HFFc6 (cell line): ENCODE data around the gene C1QB. TPM values are rescaled to one million over a fixed set of nuclear protein-coding genes. Genes with fewer than 3 reads are reported as not detected.

ENCODE experiments used
- DNase-seq: peaks from one replicate; pipeline ENCODE4 v3.0.0-alpha.2; 2018
- H3K27ac Mint-ChIP-seq: 2 replicates; pipeline ENCODE4 v1.8.0; 2020; ENCODE audit warnings: mild to moderate bottlenecking, mixed read lengths
- H3K27me3 Mint-ChIP-seq: 2 replicates; pipeline ENCODE4 v1.8.0; 2021; ENCODE audit warnings: mild to moderate bottlenecking, moderate library complexity, mixed read lengths; ENCODE audit not compliant: insufficient read depth
- H3K36me3 Mint-ChIP-seq: 2 replicates; pipeline ENCODE4 v1.8.0; 2021; ENCODE audit warnings: low read depth, mixed read lengths
- H3K4me1 Mint-ChIP-seq: 2 replicates; pipeline ENCODE4 v1.8.0; 2020; ENCODE audit warnings: low read depth, mixed read lengths
- H3K4me3 Mint-ChIP-seq: 2 replicates; pipeline ENCODE4 v1.8.0; 2020; ENCODE audit warnings: mild to moderate bottlenecking, moderate library complexity, mixed read lengths
- H3K9me3 Mint-ChIP-seq: 2 replicates; pipeline ENCODE4 v1.8.0; 2020; ENCODE audit warnings: mild to moderate bottlenecking, mixed read lengths
- CTCF ChIP-seq: fragments of 200-600 bp; sonication (generic); IDR thresholded peaks from 2 replicates; pipeline ENCODE4 v1.5.0; 2021; ENCODE audit warnings: antibody characterized with exemption, mild to moderate bottlenecking
- long read RNA-seq: library from polyadenylated mRNA; unstranded; transcript quantifications from one replicate; pipeline ENCODE4 v2.0.0, GENCODE V29; 2019
- total RNA-seq, 6 experiments: library from RNA; stranded (reverse); fragmentation: NEBNext Ultra II Directional; extraction: Animal tissue kit (Norgen Biotek cat#: 25700); gene quantifications; 2 replicates in 1 of 6; 3 replicates in 5 of 6; pipeline ENCODE4 v1.2.3, GENCODE V29; 2021

The C1QB gene
- not detected for total RNA-seq
- long read RNA-seq = 0 reads

GRCh38 chr1:22652881-22653316 lies at the start of gene C1QB:
Gene C1QB, plus strand, starts transcription at chr1:22653236. Its CDS starts 6,227 bp downstream, at chr1:22659463.
- no peak for DNase-seq
- H3K27ac Mint-ChIP-seq = no peak within 1 kb of the TSS
- H3K36me3 Mint-ChIP-seq = no peaks in the 10 kb centered on the region
- H3K4me1 Mint-ChIP-seq = no peaks in the 10 kb centered on the region
- no peaks in the 10 kb centered on the region for H3K9me3 Mint-ChIP-seq
- H3K27me3 Mint-ChIP-seq = peaks cover 60% of the 10 kb centered on the region
- no peak for TF ChIP-seq CTCF
- H3K4me3 Mint-ChIP-seq = no peak within 1 kb of the TSS

- no peak overlapping the region for H3K4me3 Mint-ChIP-seq
- TF ChIP-seq CTCF = no peak
- no peak overlapping the region for H3K27ac Mint-ChIP-seq
- H3K27me3 Mint-ChIP-seq = peaks cover 46% of the 10 kb centered on the region
- no peaks in the 10 kb centered on the region for H3K4me1 Mint-ChIP-seq
- no peaks in the 10 kb centered on the region for H3K9me3 Mint-ChIP-seq
- no peak for DNase-seq
- no peaks in the 10 kb centered on the region for H3K36me3 Mint-ChIP-seq
Observed at GRCh38 chr1:22606161-22606560, 46.9 kb upstream of the C1QB start.

- Mint-ChIP-seq H3K4me1 (no peaks in the 10 kb centered on the region), H3K27ac (no peak overlapping the region), H3K27me3 (peaks cover 51% of the 10 kb centered on the region), H3K4me3 (no peak overlapping the region), H3K36me3 (no peaks in the 10 kb centered on the region), H3K9me3 (no peaks in the 10 kb centered on the region)
- no peak for DNase-seq
- no peak for TF ChIP-seq CTCF
Observed at GRCh38 chr1:22607154-22607553, 45.9 kb upstream of the C1QB start.

- Mint-ChIP-seq H3K27me3 (peaks cover 49% of the 10 kb centered on the region), H3K9me3 (no peaks in the 10 kb centered on the region), H3K4me1 (no peaks in the 10 kb centered on the region), H3K36me3 (no peaks in the 10 kb centered on the region), H3K4me3 (no peak overlapping the region), H3K27ac (no peak overlapping the region)
- TF ChIP-seq CTCF = no peak
- no peak for DNase-seq
Observed at GRCh38 chr1:22608361-22608760, 44.7 kb upstream of the C1QB start.

GRCh38 chr1:22609291-22609690 lies 43.7 kb upstream of the C1QB start:
- no peaks in the 10 kb centered on the region for H3K36me3 Mint-ChIP-seq
- no peak for DNase-seq
- H3K27ac Mint-ChIP-seq = no peak overlapping the region
- TF ChIP-seq CTCF = no peak
- H3K27me3 Mint-ChIP-seq = peaks cover 48% of the 10 kb centered on the region
- H3K9me3 Mint-ChIP-seq = no peaks in the 10 kb centered on the region
- no peaks in the 10 kb centered on the region for H3K4me1 Mint-ChIP-seq
- no peak overlapping the region for H3K4me3 Mint-ChIP-seq

GRCh38 chr1:22611530-22611947 lies 41.5 kb upstream of the C1QB start:
- no peaks in the 10 kb centered on the region for H3K9me3 Mint-ChIP-seq
- no peak overlapping the region for H3K4me3 Mint-ChIP-seq
- no peaks in the 10 kb centered on the region for H3K4me1 Mint-ChIP-seq
- H3K27me3 Mint-ChIP-seq = peaks cover 54% of the 10 kb centered on the region
- no peaks in the 10 kb centered on the region for H3K36me3 Mint-ChIP-seq
- peak; percentile 33 for DNase-seq
- TF ChIP-seq CTCF = no peak
- H3K27ac Mint-ChIP-seq = no peak overlapping the region
